ENCODE data around the gene GOSR2. TPM values are rescaled to one million over a fixed set of nuclear protein-coding genes. Genes with fewer than 3 reads are reported as not detected.
A peak's percentile ranks its signal among the peaks of the same experiment; 100 is the strongest.

GOSR2 gene
- total RNA-seq, 1 experiment from 2014 or later: 53.5 TPM

DNA sequence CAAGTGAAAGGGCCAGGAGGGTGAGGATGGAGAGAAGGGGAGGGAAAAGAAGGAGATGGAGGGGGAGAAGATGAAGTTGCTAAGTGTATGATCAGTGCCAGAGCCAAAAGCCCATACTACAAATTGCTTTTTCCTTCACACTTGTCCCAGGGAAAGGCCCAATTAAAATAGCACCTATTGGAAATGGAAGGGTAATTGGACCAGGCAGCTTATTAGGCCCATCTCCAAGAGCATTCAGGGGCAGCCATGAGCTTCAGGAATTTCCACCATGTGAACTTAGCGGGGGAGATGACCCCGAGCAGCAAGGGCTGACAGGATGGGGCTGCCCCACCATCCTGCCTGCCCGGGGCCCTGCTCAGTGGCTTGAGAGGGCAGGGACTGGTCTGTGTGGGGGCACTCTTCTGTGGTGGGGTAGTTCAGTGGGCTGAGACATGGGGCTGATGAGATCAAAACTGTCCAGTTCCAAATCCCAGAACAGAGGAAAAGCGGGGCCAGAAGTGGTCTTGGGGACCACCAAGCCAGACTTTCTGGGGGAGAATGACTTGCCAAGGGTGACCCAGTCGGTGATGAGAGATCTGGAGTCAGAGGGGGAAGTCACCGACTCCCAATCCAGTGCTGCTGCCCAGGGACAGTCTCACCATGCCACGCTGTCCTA lies 27.5 kb downstream of the GOSR2 start:
- Mint-ChIP-seq H3K4me3 (no peak overlapping the region), H3K36me3 (ENCODE audit: insufficient read depth in 1 of 3, low read depth in 3 of 3) (peaks cover under 1 to 11% (median 8%) of the 10 kb centered on the region in 3 experiments; a peak in 3 of 7 replicates)

More for the DNA sequence above, 27.5 kb downstream of the GOSR2 start:
- Histone ChIP-seq H3K79me2 (ENCODE audit: insufficient read depth, low read length) (no peaks in the 10 kb centered on the region), H2BK15ac (ENCODE audit: low read depth, low read length) (no peak overlapping the region), H3K9me3 (ENCODE audit: control insufficient read depth, low read depth, low read length) (no peaks in the 10 kb centered on the region), H3K4ac (ENCODE audit: low read depth, low read length) (no peak overlapping the region), H3K4me1 (ENCODE audit: insufficient read depth, low read length) (no peaks in the 10 kb centered on the region), H3K14ac (ENCODE audit: insufficient read depth, low read length) (no peak overlapping the region), H3T11ph (ENCODE audit: low read length) (no peak overlapping the region), H2AFZ (ENCODE audit: low read length) (no peak overlapping the region), H3K79me1 (ENCODE audit: insufficient read depth, low read depth, low read length, poor library complexity, severe bottlenecking) (no peaks in the 10 kb centered on the region), H2AK5ac (ENCODE audit: insufficient read length, low read length) (no peak overlapping the region), H2BK12ac (ENCODE audit: insufficient read length, low read depth, low read length) (no peak overlapping the region), H3K27me3 (ENCODE audit: insufficient read depth, low read length) (no peaks in the 10 kb centered on the region), H2BK120ac (ENCODE audit: low read depth, low read length, poor library complexity, severe bottlenecking) (no peak overlapping the region), H3K23ac (ENCODE audit: insufficient read length, low read depth, low read length) (no peak overlapping the region), H3K4me2 (ENCODE audit: insufficient read depth, insufficient read length, low read length) (no peak overlapping the region), H3K23me2 (ENCODE audit: insufficient read length, low read depth, low read length, poor library complexity, severe bottlenecking) (peaks cover 2% of the 10 kb centered on the region), H4K5ac (ENCODE audit: insufficient read length, low read depth, low read length) (no peak overlapping the region), H3K9ac (ENCODE audit: extremely low read depth, insufficient read length, low read length) (no peak overlapping the region), H3K18ac (ENCODE audit: insufficient read length, low read depth, low read length) (no peak overlapping the region), H2BK5ac (ENCODE audit: insufficient read length, low read length) (no peak overlapping the region), H3K56ac (ENCODE audit: insufficient read length, low read depth, low read length) (no peak overlapping the region), H4K8ac (replicated peaks; ENCODE audit: insufficient read length, low read depth, low read length) (no peak overlapping the region), H4K20me1 (ENCODE audit: control insufficient read depth, insufficient read depth, insufficient read length) (no peaks in the 10 kb centered on the region), H2BK20ac (ENCODE audit: low read depth, low read length, poor library complexity, severe bottlenecking) (no peak overlapping the region), H4K91ac (ENCODE audit: insufficient read length, low read depth, low read length) (no peak overlapping the region), H3K27ac (ENCODE audit: insufficient read length, low read depth, low read length) (no peak overlapping the region)
- no CpG with 5 or more reads among the region's 7 CpGs for WGBS (ENCODE audit: extremely low coverage, insufficient read length, low lambda C conversion rate)
- DNase-seq: peak; percentile 20
- H3K9me3 Mint-ChIP-seq: no peaks in the 10 kb centered on the region; a peak in 1 of 5 replicates
- TF ChIP-seq, protein P1, sequence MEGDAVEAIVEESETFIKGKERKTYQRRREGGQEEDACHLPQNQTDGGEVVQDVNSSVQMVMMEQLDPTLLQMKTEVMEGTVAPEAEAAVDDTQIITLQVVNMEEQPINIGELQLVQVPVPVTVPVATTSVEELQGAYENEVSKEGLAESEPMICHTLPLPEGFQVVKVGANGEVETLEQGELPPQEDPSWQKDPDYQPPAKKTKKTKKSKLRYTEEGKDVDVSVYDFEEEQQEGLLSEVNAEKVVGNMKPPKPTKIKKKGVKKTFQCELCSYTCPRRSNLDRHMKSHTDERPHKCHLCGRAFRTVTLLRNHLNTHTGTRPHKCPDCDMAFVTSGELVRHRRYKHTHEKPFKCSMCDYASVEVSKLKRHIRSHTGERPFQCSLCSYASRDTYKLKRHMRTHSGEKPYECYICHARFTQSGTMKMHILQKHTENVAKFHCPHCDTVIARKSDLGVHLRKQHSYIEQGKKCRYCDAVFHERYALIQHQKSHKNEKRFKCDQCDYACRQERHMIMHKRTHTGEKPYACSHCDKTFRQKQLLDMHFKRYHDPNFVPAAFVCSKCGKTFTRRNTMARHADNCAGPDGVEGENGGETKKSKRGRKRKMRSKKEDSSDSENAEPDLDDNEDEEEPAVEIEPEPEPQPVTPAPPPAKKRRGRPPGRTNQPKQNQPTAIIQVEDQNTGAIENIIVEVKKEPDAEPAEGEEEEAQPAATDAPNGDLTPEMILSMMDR (conservative IDR thresholded peaks at IDR 0.05): no peak
- peaks cover 20% of the 10 kb centered on the region for H3K27me3 Mint-ChIP-seq (ENCODE audit: low read depth)
- H3K27ac Mint-ChIP-seq: no peak overlapping the region
- peaks cover 14 to 20% of the 10 kb centered on the region in 2 experiments for H3K4me1 Mint-ChIP-seq

Data from H9 (cell line).